Upper lobe of right lung (tissue), 1 donor: Measurements from ENCODE around the gene KRAS. TPM values are rescaled to one million over a fixed set of nuclear protein-coding genes. Genes with fewer than 3 reads are reported as not detected.
A peak's percentile ranks its signal among the peaks of the same experiment; 100 is the strongest.

Source experiments
- ATAC-seq: fragments of 200-7000 bp; cut with Tn5 transposase; one replicate; pipeline ENCODE4 v1.9.1; 2020; ENCODE audit warnings: mild to moderate bottlenecking, moderate library complexity
- DNase-seq: peaks from one replicate; pipeline ENCODE4 v3.0.0-alpha.2; 2020
- H3K27ac ChIP-seq: fragments of 200-600 bp; one replicate; pipeline ENCODE4 v1.8.0; 2022
- H3K27me3 ChIP-seq: fragments of 200-600 bp; one replicate; pipeline ENCODE4 v1.8.0; 2022; ENCODE audit warnings: mild to moderate bottlenecking
- H3K36me3 ChIP-seq: fragments of 200-600 bp; one replicate; pipeline ENCODE4 v1.8.0; 2022
- H3K4me1 ChIP-seq: fragments of 200-600 bp; one replicate; pipeline ENCODE4 v1.8.0; 2022
- H3K4me3 ChIP-seq: fragments of 200-600 bp; one replicate; pipeline ENCODE4 v1.8.0; 2022; ENCODE audit warnings: mild to moderate bottlenecking
- H3K9me3 ChIP-seq: fragments of 200-600 bp; one replicate; pipeline ENCODE4 v1.8.0; 2022
- intact Hi-C: fragments of 100-400 bp; cut with DNase I; formaldehyde crosslinking; loops from one replicate; pipeline ENCODE4 v1.11.0; 2022
- total RNA-seq: library from RNA; stranded (reverse); fragmentation: NEBNext Ultra II Directional; extraction: Animal tissue kit (Norgen Biotek cat#: 25700); gene quantifications from one replicate; pipeline ENCODE4 v1.2.1, GENCODE V29; 2021
- TF ChIP-seq, protein P1 (sequence below): fragments of 200-600 bp; IDR thresholded peaks from one replicate; pipeline ENCODE4 v1.8.0; 2022; ENCODE audit warnings: antibody characterized with exemption
- donor health status: DM: no; HTN: yes; CAD: no; lungs with severe emphysema.

The KRAS gene
- total RNA-seq, 1 donor from 2014 or later: 26.7 TPM

DNA sequence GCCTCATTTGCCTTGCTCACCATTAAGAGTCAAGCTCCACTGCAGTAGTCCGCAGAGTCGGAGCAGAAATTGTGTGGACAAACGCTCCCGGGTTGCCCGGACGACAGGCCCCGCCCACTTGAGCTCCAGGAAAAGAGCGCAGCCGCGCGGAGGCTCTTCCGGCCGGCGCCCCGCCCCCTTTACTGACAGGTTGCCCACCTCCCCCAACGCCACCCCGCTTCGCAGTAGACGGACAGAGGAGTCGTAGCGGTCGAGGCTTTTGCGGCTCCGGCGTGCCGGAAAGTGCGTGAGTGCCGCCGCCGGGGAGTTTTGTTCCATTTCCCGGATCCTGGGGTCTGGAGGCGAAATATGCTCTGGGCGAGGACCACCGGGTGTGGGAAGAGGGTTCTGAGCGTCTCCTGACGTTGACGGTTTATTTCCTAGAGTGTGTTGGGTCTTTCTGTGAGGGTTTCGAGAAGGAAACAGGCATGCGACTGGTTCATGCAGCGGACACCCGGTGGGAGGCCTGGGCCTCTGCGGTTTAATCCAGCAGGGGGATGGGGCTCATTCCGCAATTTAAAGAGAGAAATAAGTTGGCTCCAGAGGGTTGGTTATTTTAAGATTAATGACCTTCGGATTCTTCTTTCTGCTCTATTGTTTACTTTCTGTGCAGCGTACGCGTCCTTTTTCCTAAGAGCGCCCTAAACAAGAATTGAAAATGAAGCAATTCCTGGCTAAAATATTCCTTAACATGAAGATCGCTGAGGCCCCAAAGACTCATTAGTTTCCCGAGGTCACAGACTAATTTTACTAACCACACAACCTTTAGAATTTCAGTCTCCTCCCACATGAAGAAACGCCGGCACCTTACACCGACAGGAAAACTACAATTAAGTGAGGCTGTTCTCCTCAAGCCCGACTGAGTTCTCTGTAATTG is 55.4 kb downstream of the KRAS start, which contains the start of the genes DNAI7 and ETFRF1:
Gene DNAI7 (minus strand): TSS at position 105 of the 916 bp plus-strand sequence. CDS start 82 bp downstream, at position 23.
Gene ETFRF1 (plus strand): TSS at position 182 of the 916 bp plus-strand sequence. CDS start 8,720 bp downstream, outside the sequence.
- Histone ChIP-seq H3K4me3 (peak within 1 kb of the TSS; percentile 67), H3K9me3 (no peaks in the 10 kb centered on the region), H3K27me3 (no peaks in the 10 kb centered on the region), H3K36me3 (no peaks in the 10 kb centered on the region), H3K4me1 (peaks cover 15% of the 10 kb centered on the region), H3K27ac (peak within 1 kb of the TSS; percentile 95)
- ATAC-seq (peak; percentile 100), DNase-seq (peak; percentile 100)
- intact Hi-C loops: no loop called here
- TF ChIP-seq, protein P1, sequence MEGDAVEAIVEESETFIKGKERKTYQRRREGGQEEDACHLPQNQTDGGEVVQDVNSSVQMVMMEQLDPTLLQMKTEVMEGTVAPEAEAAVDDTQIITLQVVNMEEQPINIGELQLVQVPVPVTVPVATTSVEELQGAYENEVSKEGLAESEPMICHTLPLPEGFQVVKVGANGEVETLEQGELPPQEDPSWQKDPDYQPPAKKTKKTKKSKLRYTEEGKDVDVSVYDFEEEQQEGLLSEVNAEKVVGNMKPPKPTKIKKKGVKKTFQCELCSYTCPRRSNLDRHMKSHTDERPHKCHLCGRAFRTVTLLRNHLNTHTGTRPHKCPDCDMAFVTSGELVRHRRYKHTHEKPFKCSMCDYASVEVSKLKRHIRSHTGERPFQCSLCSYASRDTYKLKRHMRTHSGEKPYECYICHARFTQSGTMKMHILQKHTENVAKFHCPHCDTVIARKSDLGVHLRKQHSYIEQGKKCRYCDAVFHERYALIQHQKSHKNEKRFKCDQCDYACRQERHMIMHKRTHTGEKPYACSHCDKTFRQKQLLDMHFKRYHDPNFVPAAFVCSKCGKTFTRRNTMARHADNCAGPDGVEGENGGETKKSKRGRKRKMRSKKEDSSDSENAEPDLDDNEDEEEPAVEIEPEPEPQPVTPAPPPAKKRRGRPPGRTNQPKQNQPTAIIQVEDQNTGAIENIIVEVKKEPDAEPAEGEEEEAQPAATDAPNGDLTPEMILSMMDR: no peak

DNA sequence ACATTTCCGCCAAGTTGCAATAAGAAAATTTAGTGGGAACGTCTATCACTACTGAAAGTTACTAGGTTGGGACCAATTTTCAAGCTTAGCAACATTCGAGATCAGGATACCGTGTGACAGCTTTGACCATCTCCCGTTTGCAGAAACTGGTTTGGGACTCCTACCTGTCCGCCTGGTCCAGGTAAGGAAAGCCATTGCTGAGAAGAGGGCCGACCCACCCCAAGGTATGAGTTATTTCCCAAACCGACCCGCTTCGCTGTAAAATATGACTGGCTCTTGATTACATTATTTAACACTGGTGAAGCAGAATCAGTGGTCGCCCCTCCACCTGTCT is 56.0 kb downstream of the KRAS start:
- peak; percentile 24 for ATAC-seq

DNA sequence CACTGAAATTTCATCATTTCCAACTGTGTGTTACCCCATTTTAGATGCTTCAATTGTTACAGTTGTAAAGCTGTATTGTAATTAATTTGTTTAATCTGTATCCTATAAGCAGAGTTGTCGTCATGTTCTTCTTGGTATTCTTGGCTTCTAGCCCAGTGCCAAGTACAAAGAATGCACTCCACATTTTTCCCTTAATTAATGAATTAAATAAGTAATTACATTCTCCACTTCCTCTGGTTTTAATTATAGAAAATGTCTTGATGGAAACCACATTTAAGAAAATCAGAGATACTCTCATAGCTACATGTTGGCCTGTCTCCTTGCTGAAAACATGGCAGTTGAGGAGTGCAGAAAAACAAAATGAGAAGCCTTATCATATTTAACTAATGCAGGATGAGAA is 56.5 kb downstream of the KRAS start:
- Histone ChIP-seq H3K4me3 (peak overlapping the region; percentile 67), H3K27ac (peak overlapping the region; percentile 95), H3K4me1 (peaks cover 15% of the 10 kb centered on the region), H3K9me3 (no peaks in the 10 kb centered on the region), H3K36me3 (no peaks in the 10 kb centered on the region), H3K27me3 (no peaks in the 10 kb centered on the region)
- no peak for DNase-seq
- TF ChIP-seq, protein P1: no peak
- intact Hi-C loops: no loop called here
- no peak for ATAC-seq

More for the DNA sequence above, 56.0 kb downstream of the KRAS start:
- H3K4me1 ChIP-seq: peaks cover 15% of the 10 kb centered on the region
- TF ChIP-seq, protein P1: no peak
- no peak for DNase-seq
- peak overlapping the region; percentile 95 for H3K27ac ChIP-seq
- H3K27me3 ChIP-seq: no peaks in the 10 kb centered on the region
- H3K36me3 ChIP-seq: no peaks in the 10 kb centered on the region
- intact Hi-C loops: no loop called here
- peak overlapping the region; percentile 67 for H3K4me3 ChIP-seq
- no peaks in the 10 kb centered on the region for H3K9me3 ChIP-seq

DNA sequence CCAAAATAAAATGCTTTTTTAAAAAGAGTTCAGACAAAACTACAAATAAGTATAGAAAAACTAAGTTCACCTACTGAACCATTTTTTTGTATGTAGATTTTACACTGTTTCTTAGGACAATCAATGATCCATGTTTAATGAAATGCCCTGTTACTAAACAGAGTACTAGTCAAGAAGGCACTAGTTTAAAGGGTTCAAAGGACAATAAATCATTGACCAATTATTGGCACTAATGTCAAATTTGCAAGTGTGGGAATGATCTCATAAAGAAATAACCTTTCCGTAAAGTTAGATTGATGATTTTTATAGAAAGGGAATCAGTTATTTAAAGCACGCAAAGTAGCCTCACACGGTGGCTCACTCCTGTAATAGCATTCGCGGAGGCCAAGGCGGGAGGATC is 59.9 kb downstream of the KRAS start:
- H3K36me3 ChIP-seq: no peaks in the 10 kb centered on the region
- TF ChIP-seq, protein P1: no peak
- H3K4me3 ChIP-seq: no peak overlapping the region
- no peak overlapping the region for H3K27ac ChIP-seq
- no peak for DNase-seq
- peaks cover 8% of the 10 kb centered on the region for H3K4me1 ChIP-seq
- no peaks in the 10 kb centered on the region for H3K27me3 ChIP-seq
- no peaks in the 10 kb centered on the region for H3K9me3 ChIP-seq
- ATAC-seq: no peak
- intact Hi-C loops: no loop called here

DNA sequence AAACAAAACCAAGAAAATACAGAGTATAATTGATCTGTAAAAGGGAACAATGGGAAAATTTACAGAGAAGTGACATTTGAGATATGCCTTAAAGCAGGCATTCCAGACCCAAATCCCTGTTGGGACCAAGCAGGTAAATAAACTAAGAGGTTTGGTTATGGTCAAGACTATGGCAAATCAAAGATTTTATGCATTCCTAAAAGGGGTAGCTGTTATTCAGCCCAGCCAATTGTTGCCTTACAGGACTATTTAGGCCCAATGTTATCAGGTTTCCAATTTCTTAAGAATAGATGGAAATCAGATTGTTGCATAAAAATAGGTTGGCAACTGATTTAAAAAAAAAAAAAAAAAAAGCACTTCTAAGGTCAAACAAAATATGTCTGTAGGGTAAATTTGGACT is 61.1 kb downstream of the KRAS start:
- intact Hi-C loops: no loop called here
- H3K4me1 ChIP-seq: peaks cover 8% of the 10 kb centered on the region
- ATAC-seq: no peak

More for the DNA sequence above, 61.1 kb downstream of the KRAS start:
- TF ChIP-seq, protein P1: no peak
- no peak overlapping the region for H3K27ac ChIP-seq
- H3K4me3 ChIP-seq: no peak overlapping the region
- H3K36me3 ChIP-seq: no peaks in the 10 kb centered on the region
- H3K27me3 ChIP-seq: no peaks in the 10 kb centered on the region
- no peaks in the 10 kb centered on the region for H3K9me3 ChIP-seq
- DNase-seq: no peak
